IMR-90 (cell line): ENCODE measurements around the gene KCNQ1. TPM values are rescaled to one million over a fixed set of nuclear protein-coding genes. Genes with fewer than 3 reads are reported as not detected.

Experiments used
- ATAC-seq: fragments of 200-7000 bp; cut with Tn5 transposase; 2 replicates; pipeline ENCODE4 v1.9.1; 2020; ENCODE audit warnings: low read depth, mild to moderate bottlenecking, moderate library complexity
- BruUV-seq: library from RNA; stranded (reverse); fragments of 400-500 nt; replicated peaks from 2 replicates; lab custom pipeline; 2021; lab: Mats Ljungman, UMichigan
- CTCF ChIA-PET: fragments of 300-600 bp; formaldehyde crosslinking; extraction: SDS; loops from one replicate; lab custom pipeline; 2021; ENCODE audit warnings: antibody characterized with exemption; lab: Yijun Ruan, JAX
- POLR2A ChIA-PET: fragments of 300-600 bp; sonication (Branson Sonifier 250); formaldehyde crosslinking; loops from one replicate; lab custom pipeline; 2022; ENCODE audit warnings: antibody characterized with exemption; ENCODE audit not compliant: unreplicated experiment; lab: Charles Lee
- DNase-seq: peaks from one replicate; pipeline ENCODE4 v3.0.0; 2013
- H2AFZ ChIP-seq: replicated peaks from 2 replicates; pipeline ENCODE3; 2013; ENCODE audit warnings: low read length, mild to moderate bottlenecking; ENCODE audit not compliant: poor library complexity
- H2AK5ac ChIP-seq: 2 replicates; pipeline ENCODE4 v1.6.1; 2013; ENCODE audit warnings: low read depth, low read length, inconsistent platforms
- H2AK9ac ChIP-seq: replicated peaks from 2 replicates; pipeline ENCODE3; 2013; ENCODE audit warnings: mild to moderate bottlenecking, low read depth, low read length, moderate library complexity; ENCODE audit not compliant: poor library complexity
- H2BK120ac ChIP-seq: 2 replicates; pipeline ENCODE4 v1.6.1; 2013; ENCODE audit warnings: low read depth, low read length, inconsistent platforms
- H2BK15ac ChIP-seq: 3 replicates; pipeline ENCODE4 v1.6.1; 2013; ENCODE audit warnings: low read depth, low read length, inconsistent platforms
- H2BK20ac ChIP-seq: 2 replicates; pipeline ENCODE4 v1.6.1; 2013; ENCODE audit warnings: low read depth, mild to moderate bottlenecking, inconsistent platforms, low read length, moderate library complexity
- H2BK5ac ChIP-seq: 2 replicates; pipeline ENCODE4 v1.6.1; 2013; ENCODE audit warnings: mild to moderate bottlenecking, low read depth, low read length, inconsistent platforms; ENCODE audit not compliant: poor library complexity, severe bottlenecking
- H3K14ac ChIP-seq: replicated peaks from 2 replicates; pipeline ENCODE4 v1.6.1; 2013; ENCODE audit warnings: low read depth, low read length, inconsistent platforms
- H3K18ac ChIP-seq: 2 replicates; pipeline ENCODE4 v1.6.1; 2013; ENCODE audit warnings: low read depth, low read length, control low read depth
- H3K23ac ChIP-seq: 2 replicates; pipeline ENCODE4 v1.6.1; 2013; ENCODE audit warnings: low read depth, low read length, inconsistent platforms
- H3K27ac ChIP-seq: 2 replicates; pipeline ENCODE4 v1.5.1; 2013; ENCODE audit warnings: mild to moderate bottlenecking, control low read depth, low read length; ENCODE audit not compliant: insufficient read depth
- H3K27me3 ChIP-seq: 2 replicates; pipeline ENCODE4 v1.6.1; 2013; ENCODE audit warnings: low read length; ENCODE audit not compliant: control insufficient read depth, insufficient read depth
- H3K36me3 ChIP-seq: 2 replicates; pipeline ENCODE4 v1.6.1; 2013; ENCODE audit warnings: low read length, mixed read lengths; ENCODE audit not compliant: control insufficient read depth, insufficient read depth
- H3K4ac ChIP-seq: 2 replicates; pipeline ENCODE4 v1.6.1; 2013; ENCODE audit warnings: low read depth, low read length, inconsistent platforms
- H3K4me1 ChIP-seq: 2 replicates; pipeline ENCODE4 v1.6.1; 2013; ENCODE audit warnings: low read length, mixed read lengths; ENCODE audit not compliant: control insufficient read depth, insufficient read depth
- H3K4me2 ChIP-seq: 2 replicates; pipeline ENCODE4 v1.6.1; 2013; ENCODE audit warnings: low read depth, mild to moderate bottlenecking, control low read depth, low read length, moderate library complexity
- H3K4me3 ChIP-seq: 2 replicates; pipeline ENCODE4 v1.5.1; 2013; ENCODE audit warnings: low read depth, mild to moderate bottlenecking, control low read depth, low read length, moderate library complexity; ENCODE audit not compliant: insufficient read depth
- H3K56ac ChIP-seq: 2 replicates; pipeline ENCODE4 v1.6.1; 2013; ENCODE audit warnings: low read length, inconsistent platforms; ENCODE audit not compliant: insufficient read depth; ENCODE audit errors: extremely low read depth
- H3K79me1 ChIP-seq, 2 experiments: 2 replicates each; pipeline ENCODE4 v1.6.1; 2013; ENCODE audit warnings: low read length in 2 of 2, inconsistent platforms in 1 of 2, low read depth in 1 of 2
- H3K9ac ChIP-seq: 2 replicates; pipeline ENCODE4 v1.6.1; 2013; ENCODE audit warnings: low read depth, low read length, control low read depth
- H3K9me1 ChIP-seq: 2 replicates; pipeline ENCODE4 v1.6.1; 2013; ENCODE audit warnings: low read length, inconsistent platforms; ENCODE audit not compliant: insufficient read depth
- H3K9me3 ChIP-seq: 2 replicates; pipeline ENCODE4 v1.6.1; 2013; ENCODE audit warnings: low read length; ENCODE audit not compliant: control insufficient read depth, insufficient read depth
- H4K20me1 ChIP-seq: 2 replicates; pipeline ENCODE4 v1.6.1; 2013; ENCODE audit warnings: low read length, inconsistent platforms; ENCODE audit not compliant: insufficient read depth
- H4K5ac ChIP-seq: 2 replicates; pipeline ENCODE4 v1.6.1; 2013; ENCODE audit warnings: mild to moderate bottlenecking, low read depth, low read length, control low read depth
- H4K8ac ChIP-seq, 2 experiments: 2 replicates each; pipeline ENCODE4 v1.6.1; 2013; ENCODE audit warnings: low read depth in 2 of 2, low read length in 2 of 2, control low read depth in 1 of 2, inconsistent platforms in 1 of 2
- H4K91ac ChIP-seq: 2 replicates; pipeline ENCODE4 v1.6.1; 2013; ENCODE audit warnings: low read depth, low read length, inconsistent platforms; ENCODE audit not compliant: insufficient read depth
- BHLHE40 ChIP-seq: fragments of 150-350 bp; IDR thresholded peaks from 2 replicates; pipeline ENCODE4 v1.6.1; 2016; ENCODE audit warnings: mild to moderate bottlenecking, low read depth, low read length
- CHD1 ChIP-seq: IDR thresholded peaks from 2 replicates; pipeline ENCODE4 v1.6.1; 2012; ENCODE audit warnings: low read depth, low read length, improper control_type of control experiment
- CTCF ChIP-seq: conservative IDR thresholded peaks from 2 replicates; pipeline ENCODE4 v1.5.1; 2012; ENCODE audit warnings: mild to moderate bottlenecking, low read depth, low read length, improper control_type of control experiment
- ELK1 ChIP-seq: fragments of 150-350 bp; IDR thresholded peaks from 2 replicates; pipeline ENCODE4 v1.6.1; 2016; ENCODE audit warnings: low read depth, mild to moderate bottlenecking, low read length, moderate library complexity, borderline replicate concordance
- FOS ChIP-seq: fragments of 150-350 bp; IDR thresholded peaks from 2 replicates; pipeline ENCODE4 v1.6.1; 2016; ENCODE audit warnings: low read depth, low read length
- MAFK ChIP-seq: IDR thresholded peaks from 2 replicates; pipeline ENCODE4 v1.6.1; 2012; ENCODE audit warnings: low read depth, low read length, improper control_type of control experiment
- MAZ ChIP-seq: IDR thresholded peaks from 2 replicates; pipeline ENCODE4 v1.6.1; 2012; ENCODE audit warnings: low read depth, mild to moderate bottlenecking, low read length, improper control_type of control experiment, moderate library complexity, borderline replicate concordance
- MXI1 ChIP-seq: IDR thresholded peaks from 2 replicates; pipeline ENCODE4 v1.6.1; 2012; ENCODE audit warnings: low read depth, mild to moderate bottlenecking, low read length, moderate library complexity, borderline replicate concordance
- RCOR1 ChIP-seq: IDR thresholded peaks from 2 replicates; pipeline ENCODE4 v1.6.1; 2012; ENCODE audit warnings: mild to moderate bottlenecking, low read length, improper control_type of control experiment; ENCODE audit not compliant: insufficient replicate concordance
- SMC3 ChIP-seq: fragments of 150-350 bp; IDR thresholded peaks from 2 replicates; pipeline ENCODE4 v1.6.1; 2016; ENCODE audit warnings: low read depth, mild to moderate bottlenecking, antibody characterized with exemption, low read length, moderate library complexity
- USF2 ChIP-seq: fragments of 150-350 bp; IDR thresholded peaks from 2 replicates; pipeline ENCODE4 v1.6.1; 2017; ENCODE audit warnings: mild to moderate bottlenecking, antibody characterized with exemption, low read length, low read depth
- WGBS, 2 experiments: methylation state at CpG; one replicate each; pipeline versions ENCODE4 v1.1.5 to v1.1.7; 2013; ENCODE audit warnings: missing lambda C conversion rate in 2 of 2; ENCODE audit not compliant: insufficient read length in 1 of 2; ENCODE audit errors: extremely low coverage in 2 of 2; 5-methylcytosine and 5-hydroxymethylcytosine counted together
- dilution Hi-C: fragments of 300-500 bp; cut with HindIII; formaldehyde crosslinking; loops from one replicate; pipeline ENCODE4 v1.14.3; 2018; ENCODE audit warnings: low sequenced_read_pairs; ENCODE audit not compliant: unreplicated experiment
- in situ Hi-C: fragments of 300-500 bp; cut with MboI; formaldehyde crosslinking; loops from 3 replicates; pipeline ENCODE4 v1.14.3; 2019; ENCODE audit warnings: low sequenced_read_pairs, inconsistent platforms, mixed read lengths
- intact Hi-C: fragments of 100-400 bp; cut with micrococcal nuclease; formaldehyde crosslinking; loops from 2 replicates; pipeline ENCODE4 v1.10.0; 2022
- polyA plus RNA-seq, 3 experiments: library from polyadenylated mRNA; depleted of rRNA; stranded (reverse); fragments of >200 nt; gene quantifications; 2 replicates each; pipeline ENCODE4 v1.2.3, GENCODE V29; 2012; ENCODE audit warnings: low replicate concordance in 1 of 3
- total RNA-seq: library from RNA; depleted of rRNA; stranded (reverse); fragments of >200 nt; gene quantifications from 2 replicates; pipeline ENCODE4 v1.2.3, GENCODE V29; 2012

Gene KCNQ1
- total and polyA plus RNA-seq, 2 of the 4 experiments (the other 2 are of a cell fraction) = 0.07 TPM; not detected in 1

GRCh38 chr11:2816523-2816922 lies 371.7 kb downstream of the KCNQ1 start:
- TF ChIP-seq CHD1 (no peak), MAFK (no peak), FOS (no peak), USF2 (no peak), MXI1 (no peak), MAZ (no peak), BHLHE40 (no peak), ELK1 (no peak), SMC3 (no peak), CTCF (no peak), RCOR1 (no peak)
- H3K27ac ChIP-seq = no peak overlapping the region
- no peak overlapping the region for H2BK5ac ChIP-seq
- dilution Hi-C loops = no loop called here
- H3K18ac ChIP-seq = peak overlapping the region; percentile 25; the same call in 1 of the 2 replicates
- POLR2A ChIA-PET = interaction anchor here (0.6 kb wide), 1 partner anchor 8 kb away, joined by 3 read pairs; no protein-coding TSS in a partner anchor
- no peaks in the 10 kb centered on the region for H3K36me3 ChIP-seq
- CTCF ChIA-PET = no interaction called here
- H3K14ac ChIP-seq = no peak overlapping the region
- H4K5ac ChIP-seq = no peak overlapping the region
- peaks cover 19% of the 10 kb centered on the region for H3K4me1 ChIP-seq
- no peak overlapping the region for H3K4me2 ChIP-seq
- H3K23ac ChIP-seq = no peak overlapping the region
- no peaks in the 10 kb centered on the region for H3K27me3 ChIP-seq
- no peak overlapping the region for H3K9ac ChIP-seq
- H2BK120ac ChIP-seq = 0 out of 2 replicates have a peak overlapping the region, but pooled peaks have one; percentile 27
- H4K8ac ChIP-seq = no peak overlapping the region
- 0 out of 2 replicates have a peak overlapping the region, but pooled peaks have one; percentile 12 for H4K91ac ChIP-seq
- intact Hi-C loops = no loop called here
- ATAC-seq (no peak), DNase-seq (no peak)
- H2BK15ac ChIP-seq = no peak overlapping the region
- H4K20me1 ChIP-seq = no peaks in the 10 kb centered on the region
- no peak overlapping the region for H3K4me3 ChIP-seq
- no peak overlapping the region; the same call in 1 of the 2 replicates for H2BK20ac ChIP-seq
- no peak overlapping the region for H2AK9ac ChIP-seq
- no peak overlapping the region for H3K56ac ChIP-seq
- peaks cover 6% of the 10 kb centered on the region for H3K9me1 ChIP-seq
- 54% methylated on average over 2 of the region's 2 CpGs; no CpG with 5 or more reads in 1 of the 2 experiments for WGBS, 2 experiments
- in situ Hi-C loops = no loop called here
- no peaks in the 10 kb centered on the region for H3K79me1 ChIP-seq
- peaks cover 10% of the 10 kb centered on the region for H3K9me3 ChIP-seq
- 0 out of 2 replicates have a peak overlapping the region, but pooled peaks have one; percentile 15 for H2AK5ac ChIP-seq
- no TSS peak for BruUV-seq
- 0 out of 2 replicates have a peak overlapping the region, but pooled peaks have one; percentile 17 for H3K4ac ChIP-seq
- peak overlapping the region; percentile 2 for H2AFZ ChIP-seq
